CD4-positive, alpha-beta T cell treated with Interleukin-2 at 100 ng/mL for 4 hours (primary cell): Measurements from ENCODE around the gene PLCL2.

Experiments used
- DNase-seq: peaks from one replicate; pipeline ENCODE4 v3.0.0-alpha.2; 2020; ENCODE audit warnings: low spot score

The PLCL2 gene

DNA sequence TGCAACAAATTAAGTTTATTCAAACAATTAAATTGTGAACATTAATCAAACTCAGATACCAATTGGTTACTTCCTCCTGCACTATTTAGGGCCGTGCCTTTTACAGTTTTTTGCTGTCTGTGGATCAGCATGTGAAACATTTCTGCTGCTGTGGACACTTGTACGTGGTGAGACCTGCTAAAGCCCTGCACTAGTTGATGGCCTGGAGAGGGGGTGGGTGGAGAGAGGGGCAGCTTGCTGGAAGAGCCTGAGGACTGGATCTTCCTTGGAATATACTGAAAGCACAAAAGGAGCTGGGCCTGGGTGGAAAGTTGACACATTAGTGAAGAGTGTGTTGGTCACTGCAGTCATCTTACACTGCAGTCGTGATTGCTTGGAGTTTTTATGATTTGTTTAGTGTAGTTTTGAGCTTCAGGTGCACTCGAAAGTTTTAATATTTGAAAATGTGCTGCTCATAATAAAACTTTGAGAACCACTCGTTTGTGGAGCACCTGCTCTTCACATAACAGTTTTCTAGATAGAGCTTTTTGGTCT, 11.4 kb downstream of the PLCL2 start:
- no peak for DNase-seq

GRCh38 chr3:16896820-16897219, 12.1 kb downstream of the PLCL2 start:
- DNase-seq = no peak

DNA sequence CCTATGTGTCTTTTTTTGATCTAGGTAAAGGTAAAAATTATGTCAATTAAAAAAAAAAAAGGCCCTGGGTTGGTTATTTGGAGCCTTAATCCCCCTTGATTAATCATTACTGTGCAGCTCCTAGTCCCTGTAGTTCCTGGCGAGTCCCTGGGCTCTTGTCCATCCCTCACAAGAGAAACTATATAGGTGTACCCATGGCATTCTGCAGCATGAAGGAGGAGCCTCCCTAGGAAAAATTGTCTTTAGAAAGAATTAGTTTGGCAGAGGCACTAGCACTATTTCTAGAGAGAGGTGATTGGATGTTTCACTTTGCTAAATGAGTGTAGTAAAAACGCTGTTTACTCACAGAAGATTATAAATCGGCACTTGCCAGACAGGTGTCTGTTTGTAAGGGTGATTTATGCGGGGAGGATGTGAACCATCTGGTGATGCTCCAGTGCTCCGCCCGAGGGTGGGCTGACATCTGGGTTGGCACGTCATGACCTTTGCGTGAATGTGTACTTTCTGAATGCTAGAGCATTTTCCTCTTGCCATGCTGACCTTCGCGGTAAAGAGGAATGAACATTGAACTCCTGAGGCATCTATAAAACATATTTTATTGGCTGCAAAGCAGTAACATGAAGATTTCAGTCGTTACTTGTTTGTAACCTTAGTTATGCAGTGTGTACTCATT, 12.6 kb downstream of the PLCL2 start:
- peak; percentile 37 for DNase-seq

GRCh38 chr3:16898595-16899395, 14.0 kb downstream of the PLCL2 start:
- DNase-seq = no peak

- peak; percentile 14 for DNase-seq
Measured at GRCh38 chr3:16899919-16900318, 15.2 kb downstream of the PLCL2 start.

GRCh38 chr3:16900779-16901440, 16.2 kb downstream of the PLCL2 start:
- peak; percentile 41 for DNase-seq

DNA sequence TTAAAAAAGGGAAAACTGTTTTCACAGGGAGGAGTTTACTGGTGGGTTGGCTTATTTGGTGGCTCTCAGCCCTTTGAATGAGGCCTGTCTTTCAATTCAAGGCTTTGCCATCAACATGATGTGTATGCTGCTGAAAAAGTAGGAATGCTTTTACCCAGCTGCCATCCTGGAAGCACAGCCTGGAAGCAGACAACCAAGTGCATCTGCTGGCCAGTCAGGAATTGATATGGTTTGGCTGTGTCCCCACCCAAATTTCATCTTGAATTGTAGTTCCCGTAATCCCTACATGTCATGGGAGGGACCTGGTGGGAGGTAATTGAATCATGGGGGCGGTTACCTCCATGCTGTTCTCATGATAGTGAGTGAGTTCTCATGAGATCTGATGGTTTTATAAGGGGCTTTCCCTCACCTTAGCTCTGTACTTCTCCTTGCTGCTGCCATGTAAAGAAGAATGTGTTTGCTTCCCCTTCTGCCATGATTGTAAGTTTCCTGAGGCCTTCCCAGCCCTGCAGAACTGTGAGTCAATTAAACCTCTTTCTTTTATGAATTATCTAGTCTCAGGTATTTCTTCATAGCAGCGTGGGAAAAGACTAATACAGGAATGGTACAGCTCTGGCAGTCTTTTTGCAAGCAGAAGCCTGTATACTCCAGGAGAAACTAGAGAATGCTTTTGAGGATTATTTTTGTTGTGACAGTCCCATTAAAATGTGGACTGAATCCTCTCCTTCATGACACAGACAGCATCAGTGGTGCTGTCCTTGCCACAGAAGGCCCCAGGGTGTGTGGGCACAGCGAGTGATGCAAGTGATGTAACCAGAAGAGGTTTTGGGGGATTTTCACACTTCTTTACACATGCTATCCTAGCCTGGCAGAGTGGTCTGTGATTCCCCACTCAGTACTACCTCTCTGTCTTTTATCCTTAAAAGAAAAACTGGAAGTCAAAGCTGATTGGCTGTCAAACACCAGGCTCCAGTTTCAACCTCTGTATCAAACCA, 20.0 kb downstream of the PLCL2 start:
- DNase-seq = peak; percentile 17

GRCh38 chr3:16905704-16906103, 20.9 kb downstream of the PLCL2 start:
- no peak for DNase-seq

DNA sequence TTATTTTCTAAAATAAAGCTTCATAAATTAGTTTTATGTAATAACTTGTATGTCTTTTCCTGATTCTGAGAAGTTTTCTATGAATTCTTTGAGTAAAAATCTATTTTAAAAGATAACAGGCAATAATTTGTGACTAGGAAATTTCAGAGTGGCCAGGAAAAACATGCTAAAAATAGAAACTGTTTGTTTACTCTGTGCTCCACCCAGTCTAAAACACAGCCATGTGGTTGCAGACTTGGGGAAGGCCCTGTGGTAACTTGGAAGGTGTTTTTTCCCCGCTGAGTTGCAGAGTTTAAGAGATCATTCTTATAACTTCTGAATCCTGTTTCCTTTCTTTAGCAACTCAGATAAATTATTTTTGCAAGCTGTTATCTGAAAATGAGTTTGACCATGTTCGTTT, 21.9 kb downstream of the PLCL2 start:
- peak; percentile 50 for DNase-seq

DNA sequence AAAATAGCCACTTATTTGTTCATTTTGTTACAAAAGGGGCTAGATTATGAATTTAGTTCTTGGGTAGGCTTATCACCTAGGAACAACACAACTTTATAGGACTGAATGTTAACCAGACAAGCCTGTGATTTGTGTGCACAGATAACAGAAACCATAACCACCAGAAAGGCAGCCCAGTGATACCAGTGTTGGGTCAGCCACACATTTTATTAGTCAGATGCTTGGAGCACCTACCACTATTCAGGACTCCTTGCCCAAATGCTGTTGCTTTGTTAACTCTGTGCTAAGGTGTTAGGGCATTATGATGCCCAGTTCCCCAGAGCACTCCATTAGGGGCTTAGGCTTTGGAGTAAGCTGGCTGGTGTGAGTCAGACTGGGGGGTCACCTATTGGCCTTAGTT, 22.5 kb downstream of the PLCL2 start:
- DNase-seq = peak; percentile 28

- no peak for DNase-seq
Measured at GRCh38 chr3:16908016-16908807, 23.5 kb downstream of the PLCL2 start.

DNA sequence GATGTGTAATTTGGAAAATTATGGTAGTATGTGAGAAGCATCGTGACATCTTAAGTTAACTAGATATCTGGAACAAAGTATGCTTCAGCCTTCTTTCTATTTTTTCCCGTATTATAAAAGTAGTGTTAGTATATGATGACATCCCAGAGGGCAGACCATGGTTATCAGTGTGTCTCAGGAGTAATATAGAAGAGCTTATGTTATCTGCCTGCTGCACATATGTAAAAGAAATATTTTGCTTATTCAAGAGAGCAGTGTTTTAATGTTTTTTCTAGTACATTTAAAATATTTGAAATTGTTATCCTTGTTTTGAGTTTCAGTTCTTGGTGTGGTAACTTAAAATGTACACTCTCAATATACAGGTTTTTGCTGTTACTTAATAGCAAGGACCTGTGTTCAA, 24.1 kb downstream of the PLCL2 start:
- DNase-seq = no peak

GRCh38 chr3:16909802-16910201, 25.0 kb downstream of the PLCL2 start:
- DNase-seq = no peak

DNA sequence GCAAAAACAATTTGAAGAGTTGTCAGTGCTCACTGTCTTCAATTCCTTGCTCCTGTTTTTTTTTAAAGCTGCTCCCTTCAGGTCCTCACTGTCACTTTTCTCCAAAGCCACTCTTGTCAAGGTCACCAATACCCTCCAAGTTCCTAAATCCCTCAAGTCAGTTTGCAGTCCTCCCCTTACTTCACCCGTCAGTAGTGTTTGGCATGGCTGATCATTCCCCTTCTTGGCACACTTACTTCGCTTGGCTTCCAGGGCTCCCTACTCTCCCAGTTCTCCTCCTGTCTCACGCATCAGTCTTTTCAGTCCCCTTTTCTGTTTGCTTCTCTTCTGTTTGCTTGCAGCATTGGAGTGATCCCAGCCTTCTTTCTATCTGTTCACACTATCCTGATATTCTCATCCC, 25.5 kb downstream of the PLCL2 start:
- DNase-seq = no peak

DNA sequence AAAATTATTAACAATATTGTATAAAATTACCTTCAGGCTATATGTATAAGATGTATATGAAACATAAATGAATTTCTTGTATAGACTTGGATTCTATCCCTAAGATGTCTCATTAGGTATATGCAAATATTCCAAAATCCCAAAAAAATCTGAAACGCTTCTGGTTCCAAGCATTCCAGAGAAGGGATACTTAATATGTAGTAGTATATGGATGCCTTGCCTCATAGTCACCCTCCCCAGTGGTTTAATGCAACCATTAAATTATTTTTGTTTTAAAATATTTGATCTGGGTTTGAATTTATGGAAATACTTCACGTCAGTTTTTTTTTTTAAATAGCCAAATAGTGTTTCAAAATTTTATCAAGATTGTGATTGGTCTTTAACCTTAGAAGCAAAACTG, 27.2 kb downstream of the PLCL2 start:
- no peak for DNase-seq

- no peak for DNase-seq
Measured at GRCh38 chr3:16912400-16913263, 27.9 kb downstream of the PLCL2 start.

DNA sequence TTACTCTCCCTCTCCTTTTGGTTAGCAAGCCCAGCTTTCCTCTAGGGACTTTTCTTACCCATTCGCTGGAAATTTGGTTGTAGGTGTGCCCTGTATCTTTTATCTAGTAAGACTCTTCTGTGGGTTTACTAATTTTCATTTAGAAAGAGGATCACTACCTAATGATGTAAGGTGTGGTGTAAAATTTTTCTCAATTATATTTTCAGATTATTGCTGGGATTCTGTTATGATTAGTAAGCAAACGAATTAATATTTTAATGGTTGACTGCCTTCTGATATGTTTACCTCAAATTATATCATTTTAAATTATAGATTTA, 28.5 kb downstream of the PLCL2 start:
- no peak for DNase-seq

DNA sequence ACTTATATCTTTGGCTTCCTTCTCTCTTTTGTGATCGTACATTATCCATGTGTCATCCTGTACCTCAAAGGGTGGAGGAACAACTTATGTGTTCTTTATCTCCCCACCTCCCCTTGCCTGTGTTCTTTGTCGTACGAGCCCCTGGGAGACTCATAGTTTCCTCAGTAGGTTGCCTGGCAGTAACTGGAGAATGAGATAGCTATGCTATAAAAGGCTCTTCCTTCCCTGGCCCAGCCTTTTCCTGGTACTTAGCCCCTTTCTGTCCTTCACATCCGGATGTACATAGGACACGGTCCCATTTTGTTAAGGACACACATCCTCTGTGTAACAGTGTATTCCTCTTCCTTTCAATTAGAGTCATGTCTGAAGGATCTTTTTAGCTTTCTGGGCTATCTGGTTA, 32.1 kb downstream of the PLCL2 start:
- DNase-seq = no peak

DNA sequence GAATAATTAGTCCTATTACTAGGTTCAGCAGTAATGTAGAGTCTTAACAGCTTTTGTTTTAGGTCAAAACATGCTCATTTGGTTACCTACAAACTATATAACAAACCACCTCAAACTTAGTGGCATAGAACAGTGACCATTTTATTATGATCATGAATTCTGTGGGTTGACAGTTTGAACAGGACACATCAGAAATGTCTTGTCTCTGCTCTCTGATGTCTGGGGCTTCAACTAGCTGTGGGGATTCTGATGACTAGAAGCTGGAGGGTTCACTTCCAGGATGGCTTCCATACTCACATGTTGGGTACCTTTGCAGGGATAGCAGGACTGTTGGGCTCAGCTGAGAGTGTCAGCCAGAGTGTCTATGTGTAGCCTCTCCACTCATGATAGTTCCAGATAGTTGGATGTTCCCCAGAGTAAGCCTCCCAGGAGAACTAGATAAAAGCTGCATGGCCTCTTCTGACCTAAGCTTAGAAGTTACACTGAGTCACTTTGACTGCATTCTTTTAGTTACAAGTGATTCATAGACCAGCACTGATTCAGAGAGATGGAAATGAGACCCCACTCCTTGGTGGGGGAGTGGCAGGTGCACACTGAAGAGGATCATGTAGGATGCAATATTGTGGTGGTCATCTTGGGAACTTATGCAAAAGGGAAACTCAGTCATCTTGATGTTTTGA, 32.6 kb downstream of the PLCL2 start:
- no peak for DNase-seq
